ENCODE results near the gene FOXE1. TPM values are rescaled to one million over a fixed set of nuclear protein-coding genes. Genes with fewer than 3 reads are reported as not detected.

FOXE1 gene
- total and polyA plus RNA-seq, 2 experiments from 2014 or later, result not detected

DNA sequence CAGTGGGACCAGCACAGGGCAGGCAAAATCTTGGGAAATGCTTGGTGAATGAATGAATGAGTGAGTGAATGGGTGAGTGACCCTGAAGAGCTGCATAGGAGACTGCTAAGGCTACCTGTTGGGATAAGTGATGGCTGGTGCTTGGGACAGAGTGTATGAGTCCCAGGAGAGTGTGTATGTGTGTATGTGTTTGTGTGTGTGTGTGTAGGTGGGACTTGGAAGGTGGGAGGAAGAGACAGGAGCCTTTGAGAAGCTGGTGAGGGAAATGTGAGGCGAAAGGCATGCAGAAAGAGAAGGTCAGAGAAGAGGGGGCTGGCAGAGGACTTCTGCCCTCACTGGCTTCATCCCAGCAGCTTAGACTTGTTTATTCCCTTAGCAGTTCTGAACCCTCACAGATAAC, 33.3 kb upstream of the FOXE1 start:
- Histone ChIP-seq H3K27ac (no peak overlapping the region), H3K4me1 (ENCODE audit: low read depth) (no peaks in the 10 kb centered on the region), H3K4me3 (no peak overlapping the region), H3K27me3 (peaks cover 32% of the 10 kb centered on the region), H3K9me3 (ENCODE audit: low read depth) (no peaks in the 10 kb centered on the region), H3K36me3 (no peaks in the 10 kb centered on the region)
- TF ChIP-seq CTCF (IDR thresholded peaks at IDR 0.05; ENCODE audit: low read depth, low read length), result no peak
- no peak for DNase-seq (ENCODE audit: low read depth in 1 of 2, low spot score in 1 of 2)

DNA sequence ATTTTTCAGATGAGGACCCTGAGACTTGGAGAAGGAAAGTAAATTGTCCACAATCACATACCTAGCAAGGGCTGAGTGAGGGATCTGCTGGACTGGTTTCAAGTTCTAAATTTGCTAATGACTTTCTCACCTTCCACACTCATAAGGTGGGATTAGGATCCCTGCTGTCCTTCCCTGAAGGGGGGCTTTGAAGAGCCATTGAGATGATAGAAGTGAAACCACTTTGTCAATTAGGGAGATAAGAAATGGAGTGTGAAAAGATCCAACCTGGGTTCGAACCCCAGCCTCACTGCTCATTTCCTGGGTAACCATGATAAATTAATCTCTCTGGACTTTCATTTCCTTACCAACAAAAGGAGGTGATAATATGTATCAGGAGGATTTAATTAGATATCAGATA, 32.7 kb upstream of the FOXE1 start:
- no peak overlapping the region for H3K27ac ChIP-seq
- no peaks in the 10 kb centered on the region for H3K9me3 ChIP-seq (ENCODE audit: low read depth)
- no peak for DNase-seq (ENCODE audit: low read depth in 1 of 2, low spot score in 1 of 2)
- peaks cover 38% of the 10 kb centered on the region for H3K27me3 ChIP-seq
- no peak for TF ChIP-seq CTCF (IDR thresholded peaks at IDR 0.05; ENCODE audit: low read depth, low read length)
- H3K4me3 ChIP-seq, result no peak overlapping the region
- H3K4me1 ChIP-seq (ENCODE audit: low read depth), result no peaks in the 10 kb centered on the region
- no peaks in the 10 kb centered on the region for H3K36me3 ChIP-seq

- Histone ChIP-seq H3K4me3 (no peak overlapping the region), H3K27me3 (peaks cover 25% of the 10 kb centered on the region), H3K36me3 (no peaks in the 10 kb centered on the region), H3K4me1 (ENCODE audit: low read depth) (peaks cover 10% of the 10 kb centered on the region), H3K27ac (no peak overlapping the region), H3K9me3 (ENCODE audit: low read depth) (no peaks in the 10 kb centered on the region)
- no peak for TF ChIP-seq CTCF (IDR thresholded peaks at IDR 0.05; ENCODE audit: low read depth, low read length)
- peak; percentile 20 to 66 for DNase-seq (ENCODE audit: low read depth in 1 of 2, low spot score in 1 of 2)
Observed at GRCh38 chr9:97830884-97831829, 21.9 kb upstream of the FOXE1 start.

DNA sequence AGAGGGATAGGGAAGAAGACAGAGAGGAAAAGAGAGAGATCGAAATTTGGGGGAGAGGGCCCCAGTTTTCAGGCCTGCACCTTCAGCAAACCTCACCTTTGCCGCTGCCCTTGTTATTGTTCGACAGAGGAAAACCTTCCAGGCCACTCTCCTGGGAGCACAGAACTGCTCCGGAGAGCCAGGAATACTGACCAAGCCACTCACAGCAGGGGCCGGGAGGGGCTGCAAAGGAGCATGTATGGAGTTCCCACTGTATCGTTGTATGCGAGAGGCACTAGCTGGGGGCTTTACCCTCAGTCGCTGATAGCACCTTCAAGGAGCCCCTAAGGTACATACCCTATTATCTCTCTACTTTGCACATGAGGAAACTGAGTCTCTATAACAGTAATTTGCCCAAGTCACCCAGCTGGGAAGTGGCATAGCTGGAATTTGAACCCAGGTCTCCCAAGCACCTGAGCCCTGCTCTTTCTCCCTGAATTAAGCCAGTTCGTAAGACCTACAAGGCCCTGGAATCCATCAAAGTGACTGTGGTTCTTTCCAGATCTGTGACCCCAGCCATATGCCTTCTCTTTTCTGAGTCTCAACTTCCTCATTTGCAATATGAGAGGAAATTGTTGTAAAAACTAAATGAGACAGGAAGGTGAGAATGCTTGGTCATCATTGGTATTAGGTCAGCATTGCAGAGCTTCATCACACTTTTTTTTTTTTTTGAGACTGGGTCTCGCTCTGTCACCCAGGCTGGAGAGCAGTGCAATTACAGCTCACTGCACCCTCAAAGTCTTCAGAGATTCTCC, 21.0 kb upstream of the FOXE1 start:
- peaks cover 22% of the 10 kb centered on the region for H3K27me3 ChIP-seq
- no peaks in the 10 kb centered on the region for H3K36me3 ChIP-seq
- no peak overlapping the region for H3K27ac ChIP-seq
- no peak for TF ChIP-seq CTCF (IDR thresholded peaks at IDR 0.05; ENCODE audit: low read depth, low read length)
- H3K9me3 ChIP-seq (ENCODE audit: low read depth), result no peaks in the 10 kb centered on the region
- peaks cover 10% of the 10 kb centered on the region for H3K4me1 ChIP-seq (ENCODE audit: low read depth)
- no peak overlapping the region for H3K4me3 ChIP-seq
- DNase-seq (ENCODE audit: low read depth in 1 of 2, low spot score in 1 of 2), result no peak

GRCh38 chr9:97840521-97840920, 12.5 kb upstream of the FOXE1 start:
- H3K27me3 ChIP-seq, result peaks cover 57% of the 10 kb centered on the region
- no peaks in the 10 kb centered on the region for H3K9me3 ChIP-seq (ENCODE audit: low read depth)
- DNase-seq (ENCODE audit: low read depth in 1 of 2, low spot score in 1 of 2), result peak in 1 of 2 donors; percentile 53
- H3K27ac ChIP-seq, result no peak overlapping the region
- TF ChIP-seq CTCF (IDR thresholded peaks at IDR 0.05; ENCODE audit: low read depth, low read length), result no peak
- H3K36me3 ChIP-seq, result no peaks in the 10 kb centered on the region
- H3K4me1 ChIP-seq (ENCODE audit: low read depth), result no peaks in the 10 kb centered on the region
- no peak overlapping the region for H3K4me3 ChIP-seq

All from cardiac muscle cell (in vitro differentiated cells and primary cell).